GM23248 (cell line): ENCODE results near the gene SEZ6. TPM values are rescaled to one million over a fixed set of nuclear protein-coding genes. Genes with fewer than 3 reads are reported as not detected.

Experiments used
- DNase-seq: peaks from one replicate; pipeline ENCODE4 v3.0.0-alpha.2; 2015
- H2AFZ ChIP-seq: fragments of 200-600 bp; sonication (generic); 2 replicates; pipeline ENCODE4 v1.6.1; 2016; ENCODE audit warnings: antibody characterized with exemption
- H3F3A ChIP-seq: fragments of 200-600 bp; sonication (generic); 2 replicates; pipeline ENCODE4 v1.6.1; 2016; ENCODE audit warnings: mild to moderate bottlenecking, antibody characterized with exemption, mixed run types; ENCODE audit not compliant: insufficient read depth
- H3K27ac ChIP-seq: fragments of 200-600 bp; sonication (generic); 2 replicates; pipeline ENCODE4 v1.5.1; 2016; ENCODE audit warnings: mild to moderate bottlenecking
- H3K27me3 ChIP-seq: fragments of 200-600 bp; sonication (generic); replicated peaks from 2 replicates; pipeline ENCODE4 v1.6.1; 2016; ENCODE audit warnings: mild to moderate bottlenecking; ENCODE audit not compliant: insufficient read depth
- H3K36me3 ChIP-seq: fragments of 200-600 bp; sonication (generic); 2 replicates; pipeline ENCODE4 v1.6.1; 2016; ENCODE audit warnings: low read depth, mild to moderate bottlenecking
- H3K4me1 ChIP-seq: fragments of 200-600 bp; sonication (generic); 2 replicates; pipeline ENCODE4 v1.6.1; 2016; ENCODE audit warnings: mild to moderate bottlenecking; ENCODE audit not compliant: insufficient read depth
- H3K4me2 ChIP-seq: fragments of 200-600 bp; sonication (generic); one replicate; pipeline ENCODE4 v1.6.1; 2016; ENCODE audit warnings: mild to moderate bottlenecking; ENCODE audit not compliant: unreplicated experiment
- H3K4me3 ChIP-seq: fragments of 200-600 bp; sonication (generic); 2 replicates; pipeline ENCODE4 v1.5.1; 2016; ENCODE audit warnings: mild to moderate bottlenecking
- H3K79me2 ChIP-seq: fragments of 200-600 bp; sonication (generic); 2 replicates; pipeline ENCODE4 v1.6.1; 2016; ENCODE audit warnings: mild to moderate bottlenecking; ENCODE audit not compliant: insufficient read depth
- H3K9ac ChIP-seq: fragments of 200-600 bp; sonication (generic); 2 replicates; pipeline ENCODE4 v1.6.1; 2016; ENCODE audit warnings: mild to moderate bottlenecking
- H3K9me2 ChIP-seq: fragments of 200-600 bp; sonication (generic); 2 replicates; pipeline ENCODE4 v1.6.1; 2016; ENCODE audit warnings: mixed run types, mild to moderate bottlenecking, moderate library complexity; ENCODE audit not compliant: insufficient read depth
- H3K9me3 ChIP-seq: fragments of 200-600 bp; sonication (generic); one replicate; pipeline ENCODE4 v1.6.1; 2017; ENCODE audit warnings: low read depth
- H4K20me1 ChIP-seq: fragments of 200-600 bp; sonication (generic); 2 replicates; pipeline ENCODE4 v1.6.0; 2016; ENCODE audit not compliant: insufficient read depth
- EZH2 ChIP-seq: fragments of 200-600 bp; sonication (generic); IDR thresholded peaks from 2 replicates; pipeline ENCODE4 v1.6.1; 2018; ENCODE audit warnings: antibody characterized with exemption, mild to moderate bottlenecking; ENCODE audit not compliant: insufficient read depth, poor library complexity, severe bottlenecking
- EZH2phosphoT487 ChIP-seq: fragments of 200-600 bp; sonication (generic); IDR thresholded peaks from 2 replicates; pipeline ENCODE4 v1.6.1; 2018; ENCODE audit warnings: antibody characterized with exemption, moderate library complexity, mild to moderate bottlenecking, low read depth; ENCODE audit not compliant: insufficient read depth
- WGBS, 2 experiments: methylation state at CpG; one replicate each; pipeline ENCODE4 v1.1.6; 2015 to 2017; ENCODE audit warnings: low lambda C conversion rate in 2 of 2, low coverage in 1 of 2; ENCODE audit errors: missing lambda C conversion rate in 2 of 2; 5-methylcytosine and 5-hydroxymethylcytosine counted together
- in situ Hi-C: fragments of 300-500 bp; cut with MboI; formaldehyde crosslinking; loops from 2 replicates; pipeline ENCODE4 v1.15.0; 2020
- polyA plus RNA-seq: library from polyadenylated mRNA; unstranded; fragments of >200 nt; fragmentation: Nextera tagmentation; extraction: Ambion mirVana; gene quantifications from 2 replicates; pipeline ENCODE4 v1.2.1, GENCODE V29; 2016
- total RNA-seq: library from RNA; depleted of rRNA; stranded (reverse); fragments of >200 nt; shearing (Covaris generic); gene quantifications from 2 replicates; pipeline ENCODE4 v1.2.3, GENCODE V29; 2014

SEZ6 gene
- total and polyA plus RNA-seq, 2 experiments from 2014 or later = not detected

- WGBS, 2 experiments = 37 to 42% methylated on average over 7 of the region's 7 CpGs
- no peak for DNase-seq
- H3K4me2 ChIP-seq = no peak overlapping the region
- H3K27me3 ChIP-seq = peaks cover 89% of the 10 kb centered on the region
- in situ Hi-C loops = no loop called here
- no peak overlapping the region for H3K9ac ChIP-seq
- no peaks in the 10 kb centered on the region for H3K36me3 ChIP-seq
- H2AFZ ChIP-seq = no peak overlapping the region
- H3K27ac ChIP-seq = no peak overlapping the region
- no peaks in the 10 kb centered on the region for H3K9me2 ChIP-seq
- H3K9me3 ChIP-seq = no peaks in the 10 kb centered on the region
- TF ChIP-seq EZH2 (no peak), EZH2phosphoT487 (no peak)
- H3K4me1 ChIP-seq = no peaks in the 10 kb centered on the region
- no peaks in the 10 kb centered on the region for H3F3A ChIP-seq
- no peaks in the 10 kb centered on the region for H3K79me2 ChIP-seq
- no peak overlapping the region for H3K4me3 ChIP-seq
- no peaks in the 10 kb centered on the region for H4K20me1 ChIP-seq
These were observed 15.4 kb upstream of the SEZ6 start for GRCh38 chr17:29021226-29021625.

- Histone ChIP-seq H3K9me3 (no peaks in the 10 kb centered on the region), H3K36me3 (no peaks in the 10 kb centered on the region), H3K79me2 (no peaks in the 10 kb centered on the region), H3F3A (no peaks in the 10 kb centered on the region), H3K27me3 (peaks cover 92% of the 10 kb centered on the region), H2AFZ (no peak overlapping the region), H3K9ac (no peak overlapping the region), H3K4me2 (no peak overlapping the region), H3K9me2 (no peaks in the 10 kb centered on the region), H3K4me3 (no peak overlapping the region), H3K27ac (no peak overlapping the region), H4K20me1 (no peaks in the 10 kb centered on the region), H3K4me1 (no peaks in the 10 kb centered on the region)
- TF ChIP-seq EZH2phosphoT487 = no peak
- no peak for TF ChIP-seq EZH2
- in situ Hi-C loops = no loop called here
- 67 to 76% methylated on average over 7 to 8 of the region's 8 CpGs for WGBS, 2 experiments
- no peak for DNase-seq
These were observed 14.7 kb upstream of the SEZ6 start for GRCh38 chr17:29020576-29020975.

GRCh38 chr17:29019475-29020181 lies 13.8 kb upstream of the SEZ6 start:
- Histone ChIP-seq H4K20me1 (no peaks in the 10 kb centered on the region), H3K4me2 (no peak overlapping the region), H3K79me2 (no peaks in the 10 kb centered on the region), H3K9me3 (no peaks in the 10 kb centered on the region), H3K27me3 (peaks cover 94% of the 10 kb centered on the region), H3K9me2 (no peaks in the 10 kb centered on the region), H2AFZ (no peak overlapping the region), H3K27ac (no peak overlapping the region), H3K4me3 (no peak overlapping the region), H3K9ac (no peak overlapping the region), H3F3A (no peaks in the 10 kb centered on the region), H3K36me3 (no peaks in the 10 kb centered on the region), H3K4me1 (no peaks in the 10 kb centered on the region)
- 6 to 7% methylated on average over 37 to 39 of the region's 39 CpGs for WGBS, 2 experiments
- TF ChIP-seq EZH2 (no peak), EZH2phosphoT487 (no peak)
- DNase-seq = no peak
- in situ Hi-C loops = no loop called here

GRCh38 chr17:29018788-29019474 lies 13.1 kb upstream of the SEZ6 start:
- H3K9me2 ChIP-seq = no peaks in the 10 kb centered on the region
- no peaks in the 10 kb centered on the region for H4K20me1 ChIP-seq
- H2AFZ ChIP-seq = no peak overlapping the region
- H3K4me1 ChIP-seq = no peaks in the 10 kb centered on the region
- no peaks in the 10 kb centered on the region for H3K36me3 ChIP-seq
- H3K9ac ChIP-seq = no peak overlapping the region
- TF ChIP-seq EZH2 = no peak
- no peaks in the 10 kb centered on the region for H3F3A ChIP-seq
- 38 to 42% methylated on average over 6 of the region's 6 CpGs for WGBS, 2 experiments
- H3K4me2 ChIP-seq = no peak overlapping the region
- H3K27me3 ChIP-seq = peaks cover 94% of the 10 kb centered on the region
- H3K9me3 ChIP-seq = no peaks in the 10 kb centered on the region
- in situ Hi-C loops = no loop called here
- no peaks in the 10 kb centered on the region for H3K79me2 ChIP-seq
- no peak overlapping the region for H3K4me3 ChIP-seq
- no peak for DNase-seq
- no peak overlapping the region for H3K27ac ChIP-seq
